DOHH2 (cell line): Measurements from ENCODE around the gene FXYD3.

Experiments used
- CTCF ChIP-seq: fragments of 200-600 bp; sonication (generic); IDR thresholded peaks from one replicate; pipeline ENCODE4 v1.5.1; 2014; ENCODE audit warnings: antibody characterized with exemption, mild to moderate bottlenecking, low read depth, low read length; ENCODE audit not compliant: poor library complexity, severe bottlenecking
- EZH2phosphoT487 ChIP-seq: fragments of 200-600 bp; sonication (generic); IDR thresholded peaks from 2 replicates; pipeline ENCODE4 v1.6.1; 2017; ENCODE audit warnings: borderline replicate concordance, mild to moderate bottlenecking, antibody characterized with exemption, low read length, moderate library complexity, mixed read lengths

GRCh38 chr19:35166100-35167063, 50.8 kb downstream of the FXYD3 start:
- TF ChIP-seq CTCF (no peak), EZH2phosphoT487 (no peak)
